H9 (cell line): ENCODE measurements around the gene CBX5. TPM values are rescaled to one million over a fixed set of nuclear protein-coding genes. Genes with fewer than 3 reads are reported as not detected.

ENCODE experiments used
- DNase-seq: peaks from one replicate; pipeline ENCODE4 v3.0.0-alpha.2; 2017
- H2AFZ ChIP-seq: one replicate; pipeline ENCODE4 v1.6.1; 2013; ENCODE audit warnings: mild to moderate bottlenecking, low read length, control low read depth, moderate library complexity
- H2AK5ac ChIP-seq: 2 replicates; pipeline ENCODE4 v1.6.1; 2013; ENCODE audit warnings: low read length, control low read depth, mixed read lengths; ENCODE audit not compliant: insufficient read length
- H2BK120ac ChIP-seq: one replicate; pipeline ENCODE4 v1.6.1; 2013; ENCODE audit warnings: low read depth, mild to moderate bottlenecking, low read length, control low read depth, inconsistent platforms; ENCODE audit not compliant: poor library complexity, severe bottlenecking
- H2BK12ac ChIP-seq: 2 replicates; pipeline ENCODE4 v1.6.1; 2013; ENCODE audit warnings: low read length, control low read depth, mixed read lengths, low read depth; ENCODE audit not compliant: insufficient read length
- H2BK15ac ChIP-seq: 2 replicates; pipeline ENCODE4 v1.6.1; 2013; ENCODE audit warnings: low read depth, low read length, control low read depth
- H2BK20ac ChIP-seq: one replicate; pipeline ENCODE4 v1.6.1; 2013; ENCODE audit warnings: low read depth, mild to moderate bottlenecking, low read length, control low read depth, inconsistent platforms; ENCODE audit not compliant: poor library complexity, severe bottlenecking
- H2BK5ac ChIP-seq: 2 replicates; pipeline ENCODE4 v1.6.1; 2013; ENCODE audit warnings: low read length, control low read depth, mixed read lengths; ENCODE audit not compliant: insufficient read length
- H3K14ac ChIP-seq: 2 replicates; pipeline ENCODE4 v1.6.1; 2013; ENCODE audit warnings: low read length, control low read depth; ENCODE audit not compliant: insufficient read depth
- H3K18ac ChIP-seq: 2 replicates; pipeline ENCODE4 v1.6.1; 2013; ENCODE audit warnings: low read depth, mild to moderate bottlenecking, mixed read lengths, low read length, control low read depth; ENCODE audit not compliant: insufficient read length
- H3K23ac ChIP-seq: 2 replicates; pipeline ENCODE4 v1.6.1; 2013; ENCODE audit warnings: low read length, control low read depth, mixed read lengths, low read depth; ENCODE audit not compliant: insufficient read length
- H3K23me2 ChIP-seq: 2 replicates; pipeline ENCODE4 v1.6.1; 2013; ENCODE audit warnings: low read depth, mild to moderate bottlenecking, mixed read lengths, low read length, control low read depth; ENCODE audit not compliant: insufficient read length, poor library complexity, severe bottlenecking
- H3K27ac ChIP-seq: 2 replicates; pipeline ENCODE4 v1.5.1; 2013; ENCODE audit warnings: low read length, control low read depth, mixed read lengths, low read depth; ENCODE audit not compliant: insufficient read length
- H3K27me3 ChIP-seq: 2 replicates; pipeline ENCODE4 v1.6.1; 2013; ENCODE audit warnings: low read length, control low read depth, inconsistent platforms; ENCODE audit not compliant: insufficient read depth
- H3K4ac ChIP-seq: 2 replicates; pipeline ENCODE4 v1.6.1; 2013; ENCODE audit warnings: low read depth, mild to moderate bottlenecking, control low read depth, inconsistent platforms, low read length, moderate library complexity
- H3K4me1 ChIP-seq: 2 replicates; pipeline ENCODE4 v1.6.1; 2013; ENCODE audit warnings: low read length, control low read depth, inconsistent platforms; ENCODE audit not compliant: insufficient read depth
- H3K4me2 ChIP-seq: 2 replicates; pipeline ENCODE4 v1.6.1; 2013; ENCODE audit warnings: low read length, control low read depth, mixed read lengths; ENCODE audit not compliant: insufficient read length, insufficient read depth
- H3K56ac ChIP-seq: 2 replicates; pipeline ENCODE4 v1.6.1; 2013; ENCODE audit warnings: low read depth, mild to moderate bottlenecking, mixed read lengths, low read length, control low read depth; ENCODE audit not compliant: insufficient read length
- H3K79me1 ChIP-seq: 2 replicates; pipeline ENCODE4 v1.6.1; 2013; ENCODE audit warnings: low read depth, mild to moderate bottlenecking, moderate library complexity, low read length, control low read depth, inconsistent platforms; ENCODE audit not compliant: insufficient read depth, poor library complexity, severe bottlenecking
- H3K79me2 ChIP-seq: 2 replicates; pipeline ENCODE4 v1.6.1; 2013; ENCODE audit warnings: low read length, control low read depth, inconsistent platforms; ENCODE audit not compliant: insufficient read depth
- H3K9ac ChIP-seq: 2 replicates; pipeline ENCODE4 v1.6.1; 2013; ENCODE audit warnings: low read length, control low read depth, mixed read lengths; ENCODE audit not compliant: insufficient read length; ENCODE audit errors: extremely low read depth
- H3K9me3 ChIP-seq: one replicate; pipeline ENCODE4 v1.6.1; 2013; ENCODE audit warnings: low read depth, low read length, inconsistent platforms; ENCODE audit not compliant: control insufficient read depth
- H3T11ph ChIP-seq: one replicate; pipeline ENCODE4 v1.6.1; 2013; ENCODE audit warnings: mild to moderate bottlenecking, low read length, control low read depth, inconsistent platforms
- H4K20me1 ChIP-seq: one replicate; pipeline ENCODE4 v1.6.1; 2013; ENCODE audit not compliant: control insufficient read depth, insufficient read length, insufficient read depth
- H4K5ac ChIP-seq: 2 replicates; pipeline ENCODE4 v1.6.1; 2013; ENCODE audit warnings: low read depth, mild to moderate bottlenecking, mixed read lengths, low read length, control low read depth; ENCODE audit not compliant: insufficient read length
- H4K8ac ChIP-seq: replicated peaks from 2 replicates; pipeline ENCODE4 v1.6.1; 2013; ENCODE audit warnings: low read length, control low read depth, mixed read lengths, low read depth; ENCODE audit not compliant: insufficient read length
- H4K91ac ChIP-seq: 2 replicates; pipeline ENCODE4 v1.6.1; 2013; ENCODE audit warnings: low read depth, mild to moderate bottlenecking, moderate library complexity, mixed read lengths, low read length, control low read depth; ENCODE audit not compliant: insufficient read length
- H3K27ac Mint-ChIP-seq, 3 experiments: 2 replicates in 2 of 3; 3 replicates in 1 of 3; pipeline ENCODE4 v1.8.0; 2020 to 2021; ENCODE audit warnings: mixed read lengths in 3 of 3, mild to moderate bottlenecking in 1 of 3, moderate library complexity in 1 of 3
- H3K27me3 Mint-ChIP-seq: 2 replicates; pipeline ENCODE4 v1.8.0; 2021; ENCODE audit warnings: low read depth, mild to moderate bottlenecking, moderate library complexity, mixed read lengths
- H3K36me3 Mint-ChIP-seq, 3 experiments: 2 replicates in 2 of 3; 3 replicates in 1 of 3; pipeline ENCODE4 v1.8.0; 2020 to 2021; ENCODE audit warnings: low read depth in 3 of 3, mixed read lengths in 3 of 3; ENCODE audit not compliant: insufficient read depth in 1 of 3
- H3K4me1 Mint-ChIP-seq, 2 experiments: 2 replicates each; pipeline ENCODE4 v1.8.0; 2020; ENCODE audit warnings: mixed read lengths in 2 of 2
- H3K4me3 Mint-ChIP-seq, 2 experiments: 2 replicates in 1 of 2; 3 replicates in 1 of 2; pipeline ENCODE4 v1.8.0; 2020 to 2021; ENCODE audit warnings: mild to moderate bottlenecking in 2 of 2, mixed read lengths in 2 of 2, moderate library complexity in 1 of 2
- H3K9me3 Mint-ChIP-seq, 2 experiments: 2 replicates in 1 of 2; 3 replicates in 1 of 2; pipeline ENCODE4 v1.8.0; 2020; ENCODE audit warnings: mild to moderate bottlenecking in 2 of 2, mixed read lengths in 2 of 2, moderate library complexity in 1 of 2
- WGBS: extraction: QIAGEN DNeasy Blood & Tissue Kit; methylation state at CpG from one replicate; pipeline ENCODE4 v1.1.7; 2013; ENCODE audit warnings: missing lambda C conversion rate, low lambda C conversion rate, mixed read lengths; ENCODE audit not compliant: insufficient read length; ENCODE audit errors: extremely low coverage; 5-methylcytosine and 5-hydroxymethylcytosine counted together
- total RNA-seq: library from RNA; stranded (reverse); gene quantifications from 2 replicates; pipeline ENCODE4 v1.2.1, GENCODE V29; 2021
- TF ChIP-seq, protein P1 (sequence below): fragments of 200-600 bp; sonication (generic); conservative IDR thresholded peaks from 3 replicates; pipeline ENCODE4 v1.8.0; 2021; ENCODE audit warnings: antibody characterized with exemption, mild to moderate bottlenecking

CBX5 gene
- total RNA-seq, 1 experiment from 2014 or later, result 206 TPM

GRCh38 chr12:54216797-54217661, 62.9 kb downstream of the CBX5 start:
- no peak overlapping the region for H4K5ac ChIP-seq
- Mint-ChIP-seq H3K27me3 (peaks cover 77% of the 10 kb centered on the region), H3K4me3 (peak overlapping the region; percentile 63 to 84), H3K36me3 (no peaks in the 10 kb centered on the region), H3K4me1 (peaks cover 25 to 38% of the 10 kb centered on the region in 2 experiments), H3K27ac (peak overlapping the region in 1 of 3 experiments; percentile 88; a peak in 1 of 7 replicates), H3K9me3 (peaks cover 0 to 8% of the 10 kb centered on the region in 2 experiments; a peak in 1 of 5 replicates)
- no peak overlapping the region for H2BK120ac ChIP-seq
- H3K23me2 ChIP-seq, result peaks cover 16% of the 10 kb centered on the region
- H3K79me1 ChIP-seq, result no peaks in the 10 kb centered on the region
- peak overlapping the region; percentile 84 for H3K4me2 ChIP-seq
- no peak overlapping the region for H3T11ph ChIP-seq
- no peak overlapping the region for H2BK12ac ChIP-seq
- no peaks in the 10 kb centered on the region for H4K20me1 ChIP-seq
- no peak overlapping the region for H4K8ac ChIP-seq
- H2BK15ac ChIP-seq, result no peak overlapping the region
- no peak overlapping the region for H3K56ac ChIP-seq
- no peak overlapping the region for H3K27ac ChIP-seq
- no peaks in the 10 kb centered on the region; the same call in 1 of the 2 replicates for H3K27me3 ChIP-seq
- no peak overlapping the region for H3K9ac ChIP-seq
- no peak overlapping the region for H3K23ac ChIP-seq
- no peak overlapping the region for H2BK5ac ChIP-seq
- H4K91ac ChIP-seq, result no peak overlapping the region
- no peaks in the 10 kb centered on the region for H3K9me3 ChIP-seq
- TF ChIP-seq, protein P1, sequence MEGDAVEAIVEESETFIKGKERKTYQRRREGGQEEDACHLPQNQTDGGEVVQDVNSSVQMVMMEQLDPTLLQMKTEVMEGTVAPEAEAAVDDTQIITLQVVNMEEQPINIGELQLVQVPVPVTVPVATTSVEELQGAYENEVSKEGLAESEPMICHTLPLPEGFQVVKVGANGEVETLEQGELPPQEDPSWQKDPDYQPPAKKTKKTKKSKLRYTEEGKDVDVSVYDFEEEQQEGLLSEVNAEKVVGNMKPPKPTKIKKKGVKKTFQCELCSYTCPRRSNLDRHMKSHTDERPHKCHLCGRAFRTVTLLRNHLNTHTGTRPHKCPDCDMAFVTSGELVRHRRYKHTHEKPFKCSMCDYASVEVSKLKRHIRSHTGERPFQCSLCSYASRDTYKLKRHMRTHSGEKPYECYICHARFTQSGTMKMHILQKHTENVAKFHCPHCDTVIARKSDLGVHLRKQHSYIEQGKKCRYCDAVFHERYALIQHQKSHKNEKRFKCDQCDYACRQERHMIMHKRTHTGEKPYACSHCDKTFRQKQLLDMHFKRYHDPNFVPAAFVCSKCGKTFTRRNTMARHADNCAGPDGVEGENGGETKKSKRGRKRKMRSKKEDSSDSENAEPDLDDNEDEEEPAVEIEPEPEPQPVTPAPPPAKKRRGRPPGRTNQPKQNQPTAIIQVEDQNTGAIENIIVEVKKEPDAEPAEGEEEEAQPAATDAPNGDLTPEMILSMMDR, result peak; percentile 78
- H3K4ac ChIP-seq, result no peak overlapping the region
- H3K4me1 ChIP-seq, result no peaks in the 10 kb centered on the region
- H3K18ac ChIP-seq, result no peak overlapping the region
- DNase-seq, result peak; percentile 95
- H2AK5ac ChIP-seq, result no peak overlapping the region
- no peak overlapping the region for H3K14ac ChIP-seq
- H2BK20ac ChIP-seq, result no peak overlapping the region
- WGBS, result no CpG with 5 or more reads among the region's 34 CpGs
- H2AFZ ChIP-seq, result no peak overlapping the region
- H3K79me2 ChIP-seq, result no peaks in the 10 kb centered on the region
